ENCODE measurements around the gene ADAMTS17.

ADAMTS17 gene

GRCh38 chr15:100174159-100174903, 167.4 kb downstream of the ADAMTS17 start:
- no peaks in the 10 kb centered on the region for H3K36me3 Mint-ChIP-seq (ENCODE audit: low read depth)
- no peak for DNase-seq
- no peak overlapping the region for H3K27ac Mint-ChIP-seq
- H3K9me3 Mint-ChIP-seq: peaks cover 9% of the 10 kb centered on the region
- TF ChIP-seq CTCF (IDR thresholded peaks at IDR 0.05): no peak
- peaks cover 4% of the 10 kb centered on the region for H3K4me1 Mint-ChIP-seq
- H3K27me3 Mint-ChIP-seq (ENCODE audit: low read depth, poor library complexity): no peaks in the 10 kb centered on the region
- no peak overlapping the region for H3K4me3 Mint-ChIP-seq

- Mint-ChIP-seq H3K36me3 (ENCODE audit: low read depth) (no peaks in the 10 kb centered on the region), H3K27me3 (ENCODE audit: low read depth, poor library complexity) (no peaks in the 10 kb centered on the region), H3K27ac (no peak overlapping the region), H3K4me3 (no peak overlapping the region), H3K4me1 (peaks cover 15% of the 10 kb centered on the region), H3K9me3 (peaks cover 9% of the 10 kb centered on the region)
- DNase-seq: no peak
- no peak for TF ChIP-seq CTCF (IDR thresholded peaks at IDR 0.05)
Measured at GRCh38 chr15:100172356-100173024, 169.3 kb downstream of the ADAMTS17 start.

- Mint-ChIP-seq H3K27ac (no peak overlapping the region), H3K4me3 (no peak overlapping the region), H3K36me3 (ENCODE audit: low read depth) (no peaks in the 10 kb centered on the region), H3K9me3 (peaks cover 9% of the 10 kb centered on the region), H3K4me1 (peaks cover 19% of the 10 kb centered on the region), H3K27me3 (ENCODE audit: low read depth, poor library complexity) (no peaks in the 10 kb centered on the region)
- TF ChIP-seq CTCF (IDR thresholded peaks at IDR 0.05): no peak
- DNase-seq: no peak
Measured at GRCh38 chr15:100171411-100171810, 170.4 kb downstream of the ADAMTS17 start.

- H3K36me3 Mint-ChIP-seq (ENCODE audit: low read depth): no peaks in the 10 kb centered on the region
- peaks cover 16% of the 10 kb centered on the region for H3K4me1 Mint-ChIP-seq
- no peak for TF ChIP-seq CTCF (IDR thresholded peaks at IDR 0.05)
Measured at GRCh38 chr15:100170291-100171210, 171.2 kb downstream of the ADAMTS17 start.

GRCh38 chr15:100169615-100170290, 172.0 kb downstream of the ADAMTS17 start:
- no peak overlapping the region for H3K4me3 Mint-ChIP-seq
- no peaks in the 10 kb centered on the region for H3K36me3 Mint-ChIP-seq (ENCODE audit: low read depth)
- DNase-seq: no peak
- no peak overlapping the region for H3K27ac Mint-ChIP-seq
- H3K4me1 Mint-ChIP-seq: peaks cover 15% of the 10 kb centered on the region
- no peak for TF ChIP-seq CTCF (IDR thresholded peaks at IDR 0.05)
- peaks cover 3% of the 10 kb centered on the region for H3K27me3 Mint-ChIP-seq (ENCODE audit: low read depth, poor library complexity)
- peaks cover 6% of the 10 kb centered on the region for H3K9me3 Mint-ChIP-seq

More at GRCh38 chr15:100170291-100171210, 171.2 kb downstream of the ADAMTS17 start:
- Mint-ChIP-seq H3K4me3 (no peak overlapping the region), H3K27ac (no peak overlapping the region), H3K9me3 (peaks cover 6% of the 10 kb centered on the region), H3K27me3 (ENCODE audit: low read depth, poor library complexity) (no peaks in the 10 kb centered on the region)
- DNase-seq: no peak
